ENCODE results near the gene NCMAP.

Gene NCMAP

DNA sequence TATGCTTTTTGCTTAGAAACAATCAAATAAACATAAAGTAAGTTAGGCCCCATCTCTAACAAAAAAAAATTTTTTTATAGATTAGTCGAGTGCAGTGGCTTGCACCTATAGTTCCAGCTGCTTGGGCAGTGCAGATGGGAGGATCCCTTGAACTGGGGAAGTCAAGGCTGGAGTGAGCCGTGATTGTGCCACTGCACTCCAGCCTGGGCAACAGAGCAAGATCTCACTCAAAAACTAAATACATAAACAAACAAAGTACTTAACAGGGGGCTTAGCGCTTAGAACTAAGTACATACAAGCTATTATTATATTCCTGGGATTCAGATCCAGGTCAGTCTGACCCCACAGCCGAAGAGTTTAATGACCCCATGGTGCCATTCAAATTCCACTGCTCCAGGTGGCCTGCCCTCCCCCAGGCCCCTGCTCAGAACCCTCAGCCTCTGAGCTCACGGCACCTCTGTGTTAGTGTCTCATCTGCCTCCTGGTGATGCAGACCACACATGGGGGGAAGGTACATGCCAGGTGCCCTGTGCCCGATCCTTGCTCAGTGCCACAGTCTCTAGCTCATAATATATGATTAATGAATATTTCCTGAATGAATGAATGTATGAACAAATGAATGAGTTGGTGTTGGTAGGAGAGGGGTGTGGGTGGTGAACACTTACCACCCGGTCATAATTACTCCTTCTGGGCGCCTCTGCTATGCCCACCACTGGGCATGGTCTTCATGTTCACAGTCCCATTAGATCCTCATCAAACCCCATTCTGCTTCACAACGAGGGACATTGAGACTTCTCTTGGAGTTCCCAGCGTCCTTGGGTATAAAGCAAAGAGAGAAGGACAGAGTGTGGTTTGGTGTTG lies 14.6 kb downstream of the NCMAP start:
- DNase-seq (ENCODE audit: low spot score): no peak

DNA sequence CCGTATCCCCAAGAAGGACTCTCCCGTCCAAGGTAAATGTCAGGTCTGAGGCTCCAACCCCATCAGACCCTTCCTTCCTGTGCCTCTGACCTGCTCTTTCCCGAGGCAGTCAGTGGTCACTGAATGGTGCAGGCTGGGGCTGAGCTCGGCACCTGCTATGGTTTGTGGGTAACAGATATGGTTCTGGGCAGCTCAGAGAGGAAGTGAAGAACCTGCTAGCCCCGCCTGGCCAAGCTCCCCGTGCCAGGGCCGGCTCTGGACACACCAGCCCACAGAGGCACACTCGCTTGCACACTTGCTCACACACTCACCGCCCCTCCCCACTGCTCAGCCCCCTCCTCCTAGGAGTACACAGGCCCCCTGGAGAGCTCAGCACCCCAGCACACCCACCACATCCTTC lies 16.4 kb downstream of the NCMAP start:
- no peak for DNase-seq (ENCODE audit: low spot score)

GRCh38 chr1:24575905-24576587 lies 20.2 kb downstream of the NCMAP start:
- DNase-seq (ENCODE audit: low spot score): no peak

DNA sequence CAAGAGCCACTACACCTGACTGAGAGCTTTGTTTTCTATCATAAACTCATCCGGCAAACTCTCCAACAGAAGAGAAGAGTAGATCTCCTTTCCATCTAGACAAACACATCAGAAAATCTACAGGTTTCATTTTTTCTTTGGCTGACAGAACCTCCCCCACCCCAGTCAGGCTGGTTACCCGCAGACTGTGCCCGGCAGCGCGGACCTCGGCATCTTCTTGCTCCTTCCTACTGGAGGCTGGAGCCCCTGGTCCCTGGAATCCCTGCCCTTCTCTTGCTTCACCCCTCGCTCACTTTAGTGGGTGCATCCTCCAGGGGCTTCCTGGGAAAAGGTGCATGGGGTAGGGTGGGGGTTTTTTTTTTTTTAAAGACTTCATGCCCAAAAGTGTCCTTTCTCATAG lies 23.0 kb downstream of the NCMAP start:
- no peak for DNase-seq (ENCODE audit: low spot score)

- DNase-seq (ENCODE audit: low spot score): no peak
These were observed 24.9 kb downstream of the NCMAP start for GRCh38 chr1:24580756-24581155.

- no peak for DNase-seq (ENCODE audit: low spot score)
These were observed 28.3 kb downstream of the NCMAP start for GRCh38 chr1:24584171-24584647.

DNA sequence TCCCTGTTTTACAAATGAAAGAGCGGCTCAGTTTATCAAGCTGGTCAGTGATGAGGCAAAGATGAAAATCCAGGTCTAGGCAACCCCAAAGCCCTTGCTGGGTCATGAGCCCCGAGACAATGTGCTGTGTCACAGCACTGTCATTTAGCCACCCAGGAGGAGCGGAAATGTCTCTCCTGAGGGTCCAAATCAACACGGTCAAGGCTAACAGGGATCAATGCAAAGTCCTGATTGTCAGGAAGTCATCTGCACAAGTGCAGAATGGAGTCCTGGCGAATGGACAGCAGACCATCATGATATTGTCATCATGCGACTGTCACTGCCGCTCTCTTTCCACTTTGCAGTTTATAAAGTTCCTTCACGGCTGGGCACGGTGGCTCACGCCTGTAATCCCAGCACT lies 30.2 kb downstream of the NCMAP start:
- no peak for DNase-seq (ENCODE audit: low spot score)

DNA sequence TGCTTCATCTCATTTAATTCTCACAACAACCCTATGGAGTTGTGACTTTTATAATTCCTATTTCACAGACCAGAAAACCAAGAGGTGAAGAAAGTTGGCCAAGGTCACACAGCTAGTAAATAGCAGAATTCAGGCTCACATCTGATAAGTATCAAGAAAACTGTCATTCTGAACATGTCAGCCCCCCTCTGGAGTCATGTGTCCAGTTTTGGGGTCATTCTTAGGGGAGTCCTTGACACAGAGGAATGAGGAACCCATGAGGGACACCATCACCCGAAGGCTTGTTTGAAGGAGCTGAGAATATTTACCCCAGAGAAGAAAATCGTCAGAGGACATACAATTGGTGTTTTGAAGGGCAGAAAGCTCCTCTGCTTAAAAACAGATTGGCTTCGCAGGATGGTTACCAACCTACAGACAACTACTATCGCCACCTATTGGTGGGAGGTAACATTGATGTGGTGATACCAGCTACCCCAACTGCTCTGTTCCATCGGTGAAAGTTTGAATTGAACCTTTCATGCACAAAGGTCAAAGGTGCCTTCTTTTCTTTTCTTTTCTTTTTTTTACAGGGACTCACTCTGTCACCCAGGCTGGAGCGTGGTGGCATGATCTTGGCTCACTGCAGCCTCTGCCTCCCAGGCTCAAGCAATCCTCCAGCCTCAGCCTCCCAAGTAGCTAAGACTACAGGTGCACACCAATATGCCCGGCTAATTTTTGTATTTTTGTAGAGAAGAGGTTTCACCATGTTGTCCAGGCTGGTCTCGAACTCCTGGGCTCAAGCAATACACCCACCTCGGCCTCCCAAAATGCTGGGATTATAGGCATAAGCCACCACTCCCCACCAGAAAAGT lies 31.3 kb downstream of the NCMAP start:
- DNase-seq (ENCODE audit: low spot score): peak; percentile 71

DNA sequence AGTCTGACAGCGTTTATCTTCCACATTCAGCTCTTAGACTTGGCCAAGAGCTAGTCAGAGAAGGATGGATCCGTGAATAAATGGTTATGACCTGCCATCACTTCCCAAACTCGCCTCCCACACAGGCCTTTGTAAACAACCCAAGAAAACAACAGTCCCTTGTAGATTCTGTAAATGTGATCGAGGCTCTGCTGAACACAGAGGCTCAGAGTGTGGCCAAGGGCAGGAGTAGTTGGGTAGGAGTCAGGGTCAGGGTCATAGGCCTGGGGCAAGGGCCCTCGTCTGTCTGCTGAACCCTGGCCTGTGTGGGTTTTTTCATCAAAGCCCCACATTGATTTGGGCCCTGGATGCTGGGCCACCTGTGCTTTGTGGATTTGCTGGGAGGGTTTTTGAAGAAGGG lies 32.7 kb downstream of the NCMAP start:
- DNase-seq (ENCODE audit: low spot score): no peak

DNA sequence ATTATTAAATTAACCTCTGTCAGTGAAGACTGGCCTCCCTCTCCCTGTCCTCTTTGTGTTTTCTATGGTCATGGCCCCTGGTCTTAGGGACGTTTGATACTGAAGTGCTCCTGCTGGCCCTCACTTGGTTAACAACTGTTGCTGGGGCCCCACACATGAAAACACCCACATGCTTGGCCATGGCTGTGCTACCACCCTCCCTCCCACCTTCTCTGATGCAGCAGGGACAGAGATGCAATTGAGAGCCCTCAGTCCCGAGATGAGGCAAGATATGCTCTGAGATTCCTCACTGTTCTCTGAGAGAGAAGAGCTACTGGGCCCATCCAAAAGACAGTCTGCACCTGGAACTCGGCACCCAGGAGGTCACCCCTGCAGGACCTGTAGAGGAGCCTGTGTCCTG lies 33.3 kb downstream of the NCMAP start:
- no peak for DNase-seq (ENCODE audit: low spot score)

- DNase-seq (ENCODE audit: low spot score): no peak
These were observed 35.9 kb downstream of the NCMAP start for GRCh38 chr1:24591781-24592180.

DNA sequence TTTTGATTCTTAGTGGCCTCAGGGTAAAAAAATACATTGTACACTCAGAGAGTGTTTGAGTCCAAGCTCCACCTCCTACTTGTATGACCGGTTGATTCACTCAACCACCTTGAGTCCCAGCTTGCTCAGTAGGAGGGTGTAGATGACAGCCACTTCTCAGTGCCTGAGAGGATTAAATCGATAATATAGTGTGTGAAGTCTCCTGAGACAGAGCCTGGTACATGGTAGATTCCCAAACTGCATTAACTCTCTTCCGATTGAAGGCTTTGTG lies 38.4 kb downstream of the NCMAP start:
- DNase-seq (ENCODE audit: low spot score): no peak

GRCh38 chr1:24596401-24596880 lies 40.6 kb downstream of the NCMAP start:
- no peak for DNase-seq (ENCODE audit: low spot score)

DNA sequence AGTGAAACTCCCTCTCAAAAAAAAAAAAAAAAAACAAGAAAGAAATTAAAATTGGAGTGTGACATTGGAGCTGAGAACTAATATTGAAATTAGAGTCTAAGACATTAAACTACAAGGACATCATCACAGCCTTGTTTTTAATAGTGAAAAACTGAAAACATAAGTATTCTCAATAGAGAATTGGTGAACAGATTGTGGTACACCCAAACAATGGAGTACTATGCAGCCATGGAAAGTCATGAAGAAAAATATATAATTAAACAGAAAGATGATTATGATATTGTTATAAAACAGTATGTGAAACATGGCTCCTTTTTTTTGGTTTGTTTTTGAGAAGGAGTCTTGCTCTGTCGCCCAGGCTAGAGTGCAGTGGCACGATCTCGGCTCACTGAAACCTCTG lies 43.4 kb downstream of the NCMAP start:
- no peak for DNase-seq (ENCODE audit: low spot score)

- no peak for DNase-seq (ENCODE audit: low spot score)
These were observed 44.7 kb downstream of the NCMAP start for GRCh38 chr1:24600551-24600950.

DNA sequence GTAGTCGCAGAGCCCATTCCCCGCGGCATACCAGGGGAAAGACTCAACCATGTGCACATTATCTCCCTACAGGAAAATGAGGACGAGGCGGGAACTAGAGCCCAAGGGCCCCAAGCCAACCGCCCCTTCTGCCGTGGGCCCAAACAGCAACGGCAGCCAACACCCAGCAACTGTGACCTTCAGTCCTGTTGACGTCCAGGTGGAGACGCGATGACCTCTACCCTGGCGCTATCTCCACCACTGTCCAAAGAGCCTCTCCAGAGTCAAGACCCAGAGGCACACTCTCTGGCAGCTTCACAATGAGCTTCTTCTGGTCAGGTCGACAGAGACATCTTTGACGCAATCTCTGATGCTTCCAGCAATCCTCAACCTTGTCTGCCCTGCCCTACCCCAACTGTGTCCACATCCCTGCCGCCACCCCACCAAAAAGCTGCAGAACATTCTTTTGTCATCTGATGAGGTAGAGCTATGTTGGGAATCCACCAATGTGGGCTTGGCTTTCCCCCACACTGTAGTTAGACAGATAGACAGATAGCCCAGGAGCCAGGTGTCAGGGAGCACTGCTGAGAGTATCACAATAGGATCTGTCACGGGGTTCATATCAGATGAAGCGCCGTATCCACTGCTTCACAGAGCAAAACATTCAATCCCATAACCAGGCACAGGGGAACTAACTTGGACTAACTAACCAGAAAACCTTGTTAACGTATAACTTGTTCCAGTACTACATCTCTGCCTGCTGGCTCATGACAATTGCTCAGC lies 49.8 kb downstream of the NCMAP start:
- DNase-seq (ENCODE audit: low spot score): no peak

GRCh38 chr1:24606296-24606605 lies 50.4 kb downstream of the NCMAP start:
- DNase-seq (ENCODE audit: low spot score): no peak

GRCh38 chr1:24606621-24607020 lies 50.7 kb downstream of the NCMAP start:
- no peak for DNase-seq (ENCODE audit: low spot score)

DNA sequence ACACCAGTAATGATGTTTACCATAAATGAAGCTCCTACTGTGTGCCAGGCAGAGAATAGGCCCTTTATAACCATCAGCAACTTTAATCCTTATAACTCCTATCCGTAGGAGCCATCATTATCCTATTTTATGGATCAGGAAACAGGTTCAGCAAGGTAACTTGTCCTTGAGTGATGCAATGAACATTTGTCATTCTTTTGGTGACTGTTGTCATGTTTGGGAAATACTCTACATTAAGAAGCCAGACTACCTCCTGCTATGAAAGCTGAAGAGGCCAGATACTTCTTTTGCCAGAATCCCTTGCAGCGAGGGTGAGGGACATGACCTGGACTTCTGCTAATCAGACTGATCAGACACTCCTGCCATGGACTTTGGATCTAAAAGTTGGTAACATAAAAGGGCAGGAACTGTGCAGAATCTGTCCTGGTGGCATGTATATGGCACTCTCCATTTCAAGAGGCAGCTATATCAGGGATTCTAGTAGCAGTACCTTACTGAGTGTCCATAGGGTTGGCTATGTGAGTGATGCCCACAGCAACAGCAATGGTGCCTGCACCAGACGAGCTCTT lies 54.1 kb downstream of the NCMAP start:
- no peak for DNase-seq (ENCODE audit: low spot score)

DNA sequence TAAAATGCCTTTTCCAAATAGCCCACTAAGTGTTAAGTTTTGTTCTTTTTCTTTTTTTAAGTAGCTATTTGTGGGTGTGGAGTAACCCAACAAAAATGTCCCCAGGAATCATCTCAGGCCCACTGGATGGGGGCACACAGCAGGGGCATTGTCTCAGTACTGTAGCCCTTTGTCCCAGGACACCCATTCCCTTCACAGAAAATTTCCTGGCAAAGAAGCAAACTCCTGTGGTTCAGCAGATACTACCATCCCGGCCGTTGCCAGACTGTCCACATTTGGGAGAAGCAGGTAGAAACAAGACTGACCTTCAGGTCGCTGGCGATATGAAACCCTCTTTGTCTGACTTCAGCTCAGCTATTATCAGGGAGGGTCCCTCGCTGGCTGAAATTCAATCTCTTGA lies 63.5 kb downstream of the NCMAP start:
- no peak for DNase-seq (ENCODE audit: low spot score)

- DNase-seq (ENCODE audit: low spot score): no peak
These were observed 64.8 kb downstream of the NCMAP start for GRCh38 chr1:24620678-24621077.

DNA sequence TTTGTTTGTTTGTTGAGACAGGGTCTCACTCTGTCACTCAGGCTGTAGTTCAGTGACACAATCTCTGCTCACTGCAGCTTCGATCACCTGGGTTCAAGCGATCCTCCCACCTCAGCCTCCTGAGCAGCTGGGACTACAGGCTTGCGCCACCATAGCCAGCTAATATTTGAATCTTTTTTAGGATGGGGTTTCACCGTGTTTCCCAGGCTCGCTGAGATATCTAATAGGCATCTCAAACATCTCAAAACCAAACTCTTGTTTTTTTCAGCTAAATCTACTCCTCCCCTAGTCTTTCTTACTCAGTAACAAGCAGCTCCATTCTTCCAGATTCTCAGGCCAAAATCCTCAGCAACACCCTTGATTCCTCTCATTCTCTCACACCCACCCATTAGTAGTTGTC lies 65.2 kb downstream of the NCMAP start:
- DNase-seq (ENCODE audit: low spot score): no peak
